ENCODE data around the gene FBXL3.

GRCh38 chr13:77028202-77028601 is 1.2 kb upstream of the FBXL3 start:
- TF ChIP-seq REST (tag by site-specific recombination; IDR thresholded peaks at IDR 0.05) (no peak), CTCF (tag by site-specific recombination; IDR thresholded peaks at IDR 0.05) (no peak), REPIN1 (tag by site-specific recombination; IDR thresholded peaks at IDR 0.05; ENCODE audit: low read depth) (no peak), ZNF16 (tag by site-specific recombination; IDR thresholded peaks at IDR 0.05; ENCODE audit: low read depth) (no peak), ZNF837 (tag by site-specific recombination; IDR thresholded peaks at IDR 0.05) (no peak), MYNN (tag by site-specific recombination; IDR thresholded peaks at IDR 0.05; ENCODE audit: borderline replicate concordance) (no peak), ZNF776 (tag by site-specific recombination; IDR thresholded peaks at IDR 0.05; ENCODE audit: borderline replicate concordance) (no peak), ZNF274 (IDR thresholded peaks at IDR 0.05; ENCODE audit: low read length) (no peak), ZNF274 (tag by site-specific recombination; IDR thresholded peaks at IDR 0.05; ENCODE audit: borderline replicate concordance) (no peak), ZNF138 (tag by site-specific recombination; IDR thresholded peaks at IDR 0.05; ENCODE audit: borderline replicate concordance) (no peak)

Data from HEK293 (cell line).